DLD1 (cell line): ENCODE measurements around the gene SMURF2.
"Not testable (repeated sequence)": the region's sequence is repeated elsewhere in the genome, so short reads cannot be mapped to it uniquely, and the experiment has no call there.

Experiments
- in situ Hi-C: cut with HindIII; loops from 2 replicates; pipeline ENCODE4 v1.10.0; 2017; ENCODE audit warnings: low sequenced_read_pairs

The SMURF2 gene

DNA sequence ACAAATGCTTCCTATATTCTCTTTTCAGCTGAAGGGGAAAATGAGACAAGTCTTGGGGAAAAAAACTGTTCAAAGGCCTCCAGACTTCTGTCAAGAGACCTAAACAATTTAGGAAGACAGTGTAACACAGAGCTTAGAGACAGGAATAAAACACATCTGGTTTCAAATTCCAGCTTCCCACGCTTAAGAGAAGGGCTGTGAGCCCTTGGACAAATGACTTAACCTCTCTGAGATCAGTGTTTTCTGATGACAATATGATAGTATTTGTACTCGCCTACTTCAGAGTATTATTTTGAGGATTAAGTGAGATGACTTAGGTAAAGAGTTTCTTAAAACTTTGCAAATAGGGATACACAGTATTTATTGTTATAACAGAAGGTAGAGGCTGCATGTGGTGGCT is 29.5 kb downstream of the SMURF2 start:
- in situ Hi-C loops, result no loop called here

DNA sequence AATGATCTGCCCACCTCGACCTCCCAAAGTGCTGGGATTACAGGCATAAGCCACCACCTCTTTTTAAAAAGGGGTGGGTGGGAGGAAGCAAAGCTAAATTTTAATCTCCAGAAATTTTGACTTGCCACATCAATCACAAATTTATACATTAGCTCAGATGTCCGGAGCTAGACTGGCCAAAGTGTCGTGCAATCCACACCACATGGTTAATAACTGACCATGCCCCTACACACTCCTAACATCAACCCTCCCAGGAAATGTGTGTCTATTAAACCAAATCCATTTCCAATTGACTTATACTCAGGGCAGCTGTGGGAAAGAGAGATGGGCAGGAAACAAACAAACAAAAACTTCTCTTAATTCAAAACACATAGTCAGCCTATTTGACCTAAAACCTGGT is 29.9 kb downstream of the SMURF2 start:
- in situ Hi-C loops, result no loop called here

DNA sequence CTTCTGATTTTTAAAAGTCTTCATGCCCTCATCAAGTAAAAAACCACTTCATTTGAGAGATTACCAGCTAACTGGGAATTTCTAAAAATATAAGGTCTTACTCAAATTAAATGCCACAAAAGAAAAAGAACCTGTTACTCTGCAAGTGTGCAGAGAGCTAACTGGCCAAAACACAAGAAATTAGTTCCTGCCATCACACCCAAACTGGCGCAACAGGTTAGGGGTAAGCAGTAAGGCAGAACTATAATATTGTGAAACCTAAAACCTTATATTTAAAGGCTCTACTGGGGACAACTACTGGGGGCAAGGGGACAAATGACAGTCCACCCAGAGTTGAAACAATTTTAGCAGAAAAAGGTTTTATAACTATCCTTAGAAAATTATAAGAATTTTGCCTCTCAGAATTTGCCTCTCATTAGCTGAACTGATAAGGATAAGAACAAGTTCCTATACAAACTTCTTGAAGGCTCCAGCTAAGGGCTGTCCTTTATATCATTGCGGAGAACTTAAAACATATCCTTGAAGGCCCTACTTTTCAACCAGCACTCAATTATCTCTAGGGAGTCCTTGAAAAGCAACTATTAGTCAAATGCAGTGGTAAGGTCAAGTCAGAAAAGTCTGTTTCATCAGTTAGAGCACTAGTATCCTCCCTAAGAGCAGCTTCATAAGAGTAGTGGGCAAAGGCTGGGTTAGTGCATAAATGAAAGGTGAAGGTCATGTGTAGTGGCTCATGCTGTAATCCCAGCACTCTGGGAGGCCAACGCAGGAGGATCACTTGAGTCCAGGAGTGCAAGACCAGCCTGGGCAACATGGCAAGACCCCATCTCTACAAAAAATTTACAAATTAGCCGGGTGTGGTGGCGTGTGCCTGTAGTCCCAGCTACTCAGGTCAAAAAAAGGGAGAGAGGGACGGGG is 31.5 kb downstream of the SMURF2 start:
- in situ Hi-C loops, result no loop called here

DNA sequence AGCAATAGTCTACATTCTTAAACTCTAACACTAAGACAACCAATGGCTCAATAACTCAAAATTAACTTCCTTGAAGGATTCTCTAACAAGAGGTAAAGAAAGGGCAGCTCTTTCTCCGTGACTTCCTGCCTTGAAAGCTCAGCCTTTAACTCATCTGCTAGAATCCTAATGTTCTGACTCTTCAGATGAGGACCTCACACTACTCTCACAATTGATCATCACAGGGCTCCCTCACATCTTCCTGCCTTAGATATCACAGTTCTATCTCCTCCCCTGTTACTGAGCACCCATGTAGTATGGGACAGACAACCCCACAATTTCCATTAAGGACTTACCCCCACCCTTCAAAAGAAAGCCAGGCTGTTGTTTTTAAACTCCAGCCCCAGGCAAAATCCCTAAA is 33.5 kb downstream of the SMURF2 start:
- in situ Hi-C loops, result no loop called here

DNA sequence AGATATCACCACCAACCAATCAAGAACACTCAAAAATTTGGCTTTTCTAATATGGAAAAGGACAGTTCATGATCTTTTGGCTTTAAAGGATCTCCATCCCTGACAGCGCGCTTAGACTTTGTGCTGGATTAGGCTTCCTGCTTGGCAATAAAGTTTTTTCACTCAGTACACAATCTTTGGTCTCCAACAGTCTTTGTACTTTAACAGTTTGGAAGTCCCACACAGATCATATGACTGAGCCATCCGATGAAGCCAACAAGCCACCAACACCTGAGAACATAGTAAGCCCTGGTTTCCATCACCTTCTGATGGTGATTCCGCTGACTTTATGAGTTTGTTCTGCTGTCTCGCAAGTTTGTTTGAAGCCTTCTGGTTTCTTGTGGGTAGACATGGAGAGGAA is 34.3 kb downstream of the SMURF2 start:
- in situ Hi-C loops, result no loop called here

DNA sequence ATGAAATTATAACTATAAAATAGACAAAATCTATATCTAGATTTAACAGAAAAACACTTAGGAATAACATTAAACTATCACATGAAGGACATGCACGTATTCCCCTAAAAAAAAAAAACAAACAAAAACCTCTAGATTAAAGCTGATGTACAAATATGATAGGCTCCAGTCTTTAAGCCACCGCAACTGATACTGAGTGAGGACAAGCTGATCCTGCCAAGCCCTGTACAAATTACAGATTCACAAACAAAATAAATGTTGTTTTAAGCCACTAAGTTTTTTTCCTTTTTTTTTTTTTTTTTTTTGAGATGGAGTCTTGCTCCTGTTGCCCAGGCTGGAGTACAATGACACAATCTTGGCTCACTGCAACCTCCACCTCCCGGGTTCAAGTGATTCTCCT is 35.3 kb downstream of the SMURF2 start:
- in situ Hi-C loops, result no loop called here

DNA sequence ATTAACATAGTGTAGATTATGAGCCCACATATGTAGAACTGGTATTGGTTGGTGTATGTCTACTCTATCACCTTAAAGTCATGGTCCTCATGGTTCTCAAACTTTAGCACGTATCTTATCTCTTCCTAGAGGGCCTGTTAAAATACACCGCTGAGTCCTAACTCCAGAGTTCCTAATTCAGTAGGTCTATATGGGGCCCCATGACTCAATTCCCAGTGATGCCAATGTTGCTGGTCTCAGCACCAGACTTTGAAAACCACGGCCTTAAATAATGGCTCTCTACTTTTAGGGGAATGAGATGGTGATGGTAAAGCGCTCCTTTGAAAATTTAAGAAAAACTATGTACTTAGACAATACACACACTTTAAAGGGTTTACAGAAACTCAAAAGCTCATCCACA is 36.6 kb downstream of the SMURF2 start:
- in situ Hi-C loops, result no loop called here

DNA sequence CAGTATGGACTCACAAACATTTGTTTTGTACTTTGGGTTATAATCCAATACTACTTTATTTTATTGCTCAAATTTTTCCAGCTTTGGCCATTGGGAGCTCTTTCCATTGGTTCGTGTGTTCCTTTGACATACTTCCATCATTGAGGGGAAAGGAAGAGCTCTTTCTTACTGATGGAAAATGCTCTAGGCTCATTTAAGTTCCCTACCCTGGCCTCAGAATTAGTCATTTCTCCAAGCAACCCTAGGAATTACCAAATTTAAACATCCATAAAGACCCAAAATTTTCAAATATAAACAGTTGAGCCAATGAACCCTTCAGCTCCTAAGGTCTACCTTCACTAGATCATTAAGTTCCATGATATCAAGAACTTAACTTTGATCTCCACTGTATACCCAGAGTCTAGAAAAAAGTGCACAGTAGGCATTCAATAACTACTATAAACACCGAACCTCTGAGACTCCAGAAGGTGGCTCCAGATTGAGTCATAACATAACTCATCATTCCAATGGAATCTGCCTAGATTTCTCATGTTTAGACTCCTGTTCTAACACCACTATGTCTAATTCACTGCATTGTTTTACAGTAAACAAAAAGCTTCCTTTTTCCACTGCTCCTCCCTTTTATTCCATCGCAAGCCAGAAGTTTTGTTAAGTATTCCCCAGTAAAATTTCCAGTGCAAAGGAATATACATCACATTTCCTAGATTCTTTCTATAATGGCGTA is 39.0 kb downstream of the SMURF2 start:
- in situ Hi-C loops, result no loop called here

DNA sequence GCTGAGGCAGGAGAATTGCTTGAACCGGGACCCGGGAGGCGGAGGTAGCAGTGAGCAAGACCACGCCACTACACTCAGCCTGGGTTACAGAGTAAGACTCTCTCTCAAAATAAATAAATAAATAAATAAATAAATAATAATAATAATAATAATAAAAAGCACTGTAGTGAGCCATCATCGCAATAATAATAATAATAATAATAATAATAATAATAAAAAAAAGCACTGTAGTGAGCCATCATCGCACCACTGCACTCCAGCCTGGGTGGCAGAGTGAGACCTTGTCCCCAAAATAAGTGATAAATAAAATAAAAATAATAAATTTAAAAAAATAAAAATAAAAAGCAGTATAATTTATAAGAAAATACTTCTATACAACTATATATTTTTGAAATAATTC is 40.3 kb downstream of the SMURF2 start:
- in situ Hi-C loops, result no loop called here

DNA sequence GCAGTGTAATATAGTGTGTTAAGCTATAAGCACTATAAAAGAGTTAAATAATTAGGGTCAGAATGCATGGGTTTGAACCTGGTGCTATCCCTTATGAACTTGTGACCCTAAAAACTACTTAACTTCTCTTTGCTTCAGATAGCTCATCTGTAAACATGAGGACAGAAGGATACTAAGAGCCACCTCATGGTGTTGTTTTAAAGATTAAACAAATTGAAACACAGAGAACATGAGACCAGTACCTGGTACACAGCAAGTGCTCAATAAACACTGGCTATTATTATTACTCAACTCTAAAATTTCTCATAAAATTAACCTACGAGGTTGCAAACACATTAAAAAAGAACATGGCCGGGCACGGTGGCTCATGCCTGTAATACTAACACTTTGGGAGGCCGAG is 43.3 kb downstream of the SMURF2 start:
- in situ Hi-C loops, result loop anchor here (5.0 kb wide), 1 partner anchor 38 kb away; no protein-coding TSS in a partner anchor

DNA sequence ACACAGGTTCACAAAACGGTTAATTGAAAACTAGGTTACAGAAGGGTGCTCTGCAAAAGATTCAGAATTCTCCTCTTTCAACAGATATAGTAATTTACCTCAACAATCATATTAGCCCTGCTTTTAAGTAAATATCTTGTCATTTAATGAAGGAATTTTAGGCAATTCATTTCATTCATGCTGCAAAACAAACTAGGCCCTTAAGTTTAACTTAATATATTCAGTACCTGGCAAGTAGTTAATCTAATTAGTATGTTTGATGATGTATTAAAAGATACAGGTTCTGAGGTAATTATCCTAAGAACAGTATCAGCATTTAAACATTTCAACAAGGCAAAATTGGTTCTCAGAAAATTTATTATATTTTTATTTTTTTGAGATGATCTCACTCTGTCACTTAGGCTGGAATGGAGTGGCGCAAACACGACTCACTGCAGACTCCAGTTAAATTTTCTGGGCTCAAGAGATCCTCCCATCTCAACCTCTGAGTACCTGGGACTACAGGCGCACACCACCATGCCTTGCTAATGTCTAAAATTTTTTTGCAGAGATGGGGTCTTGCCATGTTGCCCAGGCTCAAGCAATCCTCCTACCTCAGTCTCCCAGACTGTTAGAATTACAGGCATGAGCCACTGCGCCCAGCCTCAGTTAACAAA is 44.9 kb downstream of the SMURF2 start:
- in situ Hi-C loops, result loop anchor here (5.0 kb wide), 1 partner anchor 40 kb away; no protein-coding TSS in a partner anchor

DNA sequence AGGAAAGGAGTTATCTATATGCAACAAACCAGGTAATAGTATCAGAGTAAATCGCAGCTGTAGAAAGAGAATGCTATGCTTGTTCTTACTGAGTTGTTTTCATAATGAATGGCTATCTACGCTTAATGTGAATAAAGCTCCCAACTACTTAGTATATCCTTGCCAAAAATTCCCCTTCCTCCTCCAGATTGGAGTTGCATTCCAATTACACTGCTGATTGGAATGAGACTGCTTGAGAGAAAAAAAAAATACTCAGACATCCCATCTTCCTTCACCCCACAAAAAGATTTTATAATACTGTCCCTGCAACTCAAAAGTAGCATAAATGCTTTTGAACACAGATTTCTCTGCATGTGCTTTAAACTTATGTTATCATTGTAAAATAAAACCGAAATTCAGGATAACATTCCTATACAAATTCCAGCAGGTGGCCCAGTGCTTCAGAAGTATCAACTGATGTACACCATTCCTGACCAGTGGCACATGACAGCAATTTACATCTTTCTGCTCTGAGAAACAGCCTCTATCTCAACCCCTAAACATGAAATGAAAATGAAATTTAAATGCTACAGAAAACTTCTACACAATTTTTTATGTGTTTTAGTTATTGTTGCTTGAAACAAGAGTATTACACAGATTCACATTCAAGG is 47.0 kb downstream of the SMURF2 start:
- in situ Hi-C loops, result loop anchor here (5.0 kb wide), 1 partner anchor 42 kb away; no protein-coding TSS in a partner anchor

DNA sequence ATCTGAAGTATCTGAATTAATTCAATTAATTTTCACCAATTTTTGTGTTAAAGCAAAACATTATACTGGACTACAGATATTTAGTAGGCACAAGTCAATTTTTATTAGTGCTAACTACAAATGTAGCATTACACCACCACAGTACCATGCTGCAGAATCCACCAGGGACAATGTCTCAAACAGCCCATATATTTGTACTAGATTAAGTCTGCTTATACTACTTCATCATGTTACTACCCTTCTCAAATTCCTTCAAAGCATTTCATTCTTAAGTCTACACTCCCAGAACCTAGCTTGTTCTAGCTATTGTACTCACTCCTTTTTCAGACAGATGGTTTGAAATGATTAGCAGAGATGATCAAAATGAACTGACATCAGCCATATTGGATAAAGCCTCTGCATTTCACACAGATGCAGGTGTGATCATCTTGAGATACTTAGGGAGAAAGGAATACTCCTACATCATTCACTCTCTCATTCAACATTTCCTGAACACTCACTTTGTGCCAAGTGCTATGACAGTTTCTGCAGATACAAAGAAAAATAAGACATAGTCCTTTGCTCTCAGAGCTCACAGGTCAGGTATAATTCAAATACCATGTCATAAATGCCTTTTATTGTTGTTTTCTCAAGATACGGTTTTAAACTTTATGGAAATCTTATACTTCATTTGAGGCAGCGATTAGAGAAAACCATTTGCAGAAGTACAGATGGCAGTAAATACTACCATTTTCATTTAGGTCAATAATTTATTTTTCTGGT is 47.7 kb downstream of the SMURF2 start:
- in situ Hi-C loops, result loop anchor here (5.0 kb wide), 1 partner anchor 43 kb away; no protein-coding TSS in a partner anchor

DNA sequence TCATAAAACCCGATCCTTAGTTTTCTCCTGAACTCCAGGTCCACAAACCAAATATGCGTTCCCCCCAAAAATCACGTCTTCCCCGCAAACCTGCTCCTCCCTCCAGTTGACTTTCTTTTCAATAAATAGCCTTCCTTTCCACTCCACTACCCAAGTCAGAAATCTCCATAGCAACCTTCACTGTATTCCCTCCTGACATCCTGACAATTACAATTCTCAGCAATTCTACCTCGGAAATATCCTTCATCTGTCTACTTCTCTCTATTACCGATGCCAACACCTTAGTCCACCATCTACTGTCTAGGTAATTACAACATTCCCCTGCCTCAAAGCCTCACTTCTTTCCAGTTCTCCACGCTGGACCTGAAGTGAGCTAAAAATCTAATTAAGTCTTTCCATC is 50.7 kb downstream of the SMURF2 start:
- in situ Hi-C loops, result no loop called here

DNA sequence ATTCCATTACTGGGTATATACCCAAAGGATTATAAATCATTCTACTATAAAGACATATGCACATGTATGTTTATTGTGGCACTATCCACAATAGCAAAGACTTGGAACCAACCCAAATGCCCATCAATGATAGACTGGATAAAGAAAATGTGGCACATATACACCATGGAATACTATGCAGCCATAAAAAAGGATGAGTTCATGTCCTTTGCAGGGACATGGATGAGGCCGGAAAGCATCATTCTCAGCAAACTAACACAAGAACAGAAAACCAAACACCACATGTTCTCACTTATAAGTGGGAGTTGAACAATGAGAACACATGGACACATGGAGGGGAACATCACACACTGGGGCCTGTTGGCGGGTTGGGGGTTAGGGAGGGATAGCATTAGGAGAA is 51.9 kb downstream of the SMURF2 start:
- in situ Hi-C loops, result not testable (repeated sequence)

DNA sequence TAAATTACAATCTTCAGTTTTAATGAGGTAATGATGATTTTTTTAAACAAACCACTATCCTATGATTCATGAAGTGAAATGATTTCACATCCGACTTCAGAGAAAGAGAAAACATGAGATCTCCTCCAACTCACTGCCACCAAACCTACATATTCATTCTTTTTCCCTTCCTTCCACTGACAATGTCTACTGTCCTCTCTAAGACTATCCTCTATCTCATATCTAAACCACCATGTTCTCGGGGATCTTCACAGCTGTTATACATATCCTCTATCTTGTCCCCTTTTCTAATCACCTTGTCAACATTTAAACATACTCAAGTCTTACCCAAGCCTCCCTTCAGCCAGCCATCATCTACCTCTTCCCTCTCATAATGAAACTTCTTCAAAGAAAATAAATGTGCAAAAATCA is 53.5 kb downstream of the SMURF2 start:
- in situ Hi-C loops, result no loop called here

DNA sequence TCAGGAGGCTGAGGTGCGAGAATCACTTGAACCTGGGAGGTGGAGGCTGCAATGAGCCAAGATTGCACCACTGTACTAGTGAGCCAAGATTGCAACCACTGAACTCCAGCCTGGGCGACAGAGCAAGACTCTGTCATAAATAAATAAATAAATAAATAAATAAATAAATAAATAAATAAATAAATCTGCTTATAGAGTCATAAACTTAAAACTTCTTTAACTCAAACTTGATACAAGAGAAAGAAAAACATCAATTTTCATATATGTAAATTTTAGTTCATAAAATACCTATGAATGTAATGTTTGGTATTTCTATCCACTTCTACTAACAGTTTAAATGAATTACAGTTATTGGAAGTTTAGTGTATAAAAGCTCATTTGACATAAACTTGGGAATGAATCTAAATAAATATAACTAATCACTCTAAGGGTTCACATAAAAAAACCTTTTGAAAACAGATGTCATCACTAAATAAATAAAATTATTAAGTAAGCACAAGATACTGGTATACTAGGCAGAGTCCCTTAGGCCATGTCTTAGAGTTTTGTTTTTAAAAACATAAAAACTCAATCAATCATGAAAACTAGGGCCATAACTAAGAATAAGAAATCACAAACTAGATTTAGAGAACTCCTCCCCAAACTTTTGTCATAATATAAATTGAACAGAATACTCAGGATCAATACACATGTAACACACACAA is 54.1 kb downstream of the SMURF2 start:
- in situ Hi-C loops, result no loop called here

DNA sequence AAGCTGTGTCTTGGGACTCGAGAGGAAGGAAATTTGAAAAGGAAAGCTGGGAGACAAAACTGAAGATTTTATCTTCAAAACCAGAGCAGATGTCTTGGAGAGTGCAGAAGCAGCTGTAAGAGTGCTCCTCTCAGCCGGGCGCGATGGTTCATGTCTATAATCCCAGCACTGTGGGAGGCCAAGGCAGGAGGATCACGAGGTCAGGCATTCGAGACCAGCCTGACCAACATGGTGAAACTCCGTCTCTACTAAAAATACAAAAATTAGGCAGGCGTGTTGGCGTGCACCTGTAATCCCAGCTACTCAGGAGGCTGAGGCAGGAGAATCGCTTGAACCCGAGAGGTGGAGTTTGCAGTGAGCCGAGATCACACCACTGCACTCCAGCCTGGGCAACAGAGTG is 57.6 kb downstream of the SMURF2 start:
- in situ Hi-C loops, result not testable (repeated sequence)

DNA sequence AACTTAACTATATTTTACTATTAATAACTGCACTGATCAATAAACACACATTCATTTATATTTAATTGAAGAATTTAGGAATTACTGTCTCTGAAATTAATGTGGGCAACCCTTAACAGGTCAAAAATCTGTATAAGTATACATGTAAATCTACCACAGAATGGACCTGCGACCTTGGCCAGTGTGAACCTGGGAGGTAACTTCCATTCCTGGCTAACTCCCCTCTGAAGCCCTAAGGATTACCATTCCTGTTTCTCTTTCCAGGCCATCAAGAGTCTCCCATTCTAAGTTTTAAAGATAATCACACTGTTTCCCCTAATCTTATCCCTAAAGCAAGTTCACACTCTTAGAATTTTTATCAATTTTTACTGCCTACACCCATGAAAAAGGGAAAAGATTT is 58.1 kb downstream of the SMURF2 start:
- in situ Hi-C loops, result no loop called here

DNA sequence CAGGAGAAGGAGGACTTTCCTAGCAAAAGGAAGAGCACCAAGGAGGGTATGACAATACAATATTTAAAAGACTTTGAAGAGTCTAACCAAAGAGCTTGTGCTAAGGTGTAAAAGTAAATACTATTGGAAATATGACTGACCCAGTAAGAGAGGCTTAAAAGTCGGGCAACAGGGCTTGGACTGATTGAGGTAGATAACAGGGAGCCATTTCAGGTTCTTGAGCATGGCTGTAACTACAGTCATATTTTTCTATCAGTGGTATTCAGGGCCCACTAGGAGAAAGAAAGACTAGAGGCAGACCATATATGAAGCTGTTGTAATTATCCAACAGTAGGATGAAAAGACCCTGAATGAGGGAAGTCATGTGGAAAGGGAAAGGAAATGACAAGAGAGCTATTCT is 62.3 kb downstream of the SMURF2 start:
- in situ Hi-C loops, result no loop called here
